DMS53 (cell line): ENCODE data around the gene DISC1.
A peak's percentile ranks its signal among the peaks of the same experiment; 100 is the strongest.
"Not testable (repeated sequence)": the region's sequence is repeated elsewhere in the genome, so short reads cannot be mapped to it uniquely, and the experiment has no call there.

Experiments
- DNase-seq: peaks from one replicate; lab custom pipeline; 2025; lab: John Stamatoyannopoulos, UW

DISC1 gene

DNA sequence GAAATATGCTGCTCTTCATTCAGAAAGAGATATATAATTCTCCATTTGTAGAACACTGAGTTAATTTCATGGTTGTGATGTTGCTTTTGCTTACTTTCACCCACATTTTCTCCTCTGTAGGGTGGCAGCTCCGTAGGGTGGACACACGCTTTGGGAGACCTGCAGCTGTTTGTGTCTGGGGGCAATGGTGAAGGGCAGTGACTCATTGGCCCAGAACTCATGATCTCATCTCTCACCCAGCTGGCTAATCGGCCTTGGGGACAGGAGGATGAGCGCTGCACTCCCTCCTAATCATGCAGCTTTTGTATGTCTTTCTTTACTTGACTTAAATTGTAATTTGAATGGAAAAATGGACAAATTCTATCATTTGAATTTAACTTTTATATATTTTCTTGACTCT is 9.6 kb downstream of the DISC1 start:
- DNase-seq, result peak; percentile 89

GRCh38 chr1:231636922-231637321 is 10.3 kb downstream of the DISC1 start:
- not testable (repeated sequence) for DNase-seq

- no peak for DNase-seq
Measured at GRCh38 chr1:231638647-231639046, 12.1 kb downstream of the DISC1 start.

DNA sequence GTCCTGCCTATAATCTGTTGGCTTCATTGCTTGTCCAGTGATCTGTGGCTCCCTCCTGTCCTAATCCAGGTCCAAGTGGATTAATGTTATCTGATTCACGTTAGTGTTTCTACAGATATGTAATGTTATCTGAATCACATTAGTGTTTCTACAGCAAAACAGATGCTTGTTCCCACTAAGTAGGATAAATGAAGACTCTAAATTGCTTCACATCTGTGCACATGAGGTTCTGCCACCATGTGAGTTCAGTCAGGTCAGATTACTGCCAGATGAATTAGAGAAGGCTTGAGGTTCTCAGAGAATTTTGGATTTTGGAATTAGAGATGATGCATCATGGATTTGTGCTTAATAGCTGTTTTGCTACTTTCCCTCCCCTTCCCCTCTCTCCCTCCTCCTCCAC is 13.2 kb downstream of the DISC1 start:
- DNase-seq, result no peak

DNA sequence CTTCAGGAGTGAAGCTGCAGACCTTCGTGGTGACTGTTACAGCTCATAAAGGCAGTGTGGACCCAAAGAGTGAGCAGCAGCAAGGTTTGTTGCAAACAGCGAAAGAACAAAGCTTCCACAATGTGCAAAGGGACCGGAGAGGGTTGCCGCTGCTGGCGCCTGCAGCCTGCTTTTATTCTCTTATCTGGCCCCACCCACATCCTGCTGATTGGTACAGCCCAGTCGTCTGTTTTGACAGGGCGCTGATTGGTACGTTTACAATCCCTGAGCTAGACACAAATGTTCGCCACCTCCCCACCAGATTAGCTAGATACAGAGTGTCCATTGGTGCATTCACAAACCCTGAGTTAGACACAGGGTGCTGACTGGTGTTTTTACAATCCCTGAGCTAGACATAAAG is 14.9 kb downstream of the DISC1 start:
- not testable (repeated sequence) for DNase-seq

DNA sequence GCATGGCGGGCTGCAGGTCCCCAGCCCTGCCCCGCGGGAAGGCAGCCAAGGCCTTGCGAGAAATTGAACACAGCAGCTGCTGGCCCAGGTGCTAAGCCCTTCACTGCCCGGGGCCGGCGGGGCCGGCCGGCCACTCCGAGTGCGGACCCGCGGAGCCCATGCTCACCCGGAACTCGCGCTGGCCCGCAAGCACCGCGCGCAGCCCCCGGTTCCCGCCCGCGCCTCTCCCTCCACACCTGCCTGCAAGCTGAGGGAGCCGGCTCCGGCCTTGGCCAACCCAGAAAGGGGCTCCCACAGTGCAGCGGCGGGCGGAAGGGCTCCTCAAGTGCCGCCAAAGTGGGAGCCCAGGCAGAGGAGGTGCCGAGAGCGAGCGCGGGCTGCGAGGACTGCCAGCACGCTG is 15.5 kb downstream of the DISC1 start:
- not testable (repeated sequence) for DNase-seq

DNA sequence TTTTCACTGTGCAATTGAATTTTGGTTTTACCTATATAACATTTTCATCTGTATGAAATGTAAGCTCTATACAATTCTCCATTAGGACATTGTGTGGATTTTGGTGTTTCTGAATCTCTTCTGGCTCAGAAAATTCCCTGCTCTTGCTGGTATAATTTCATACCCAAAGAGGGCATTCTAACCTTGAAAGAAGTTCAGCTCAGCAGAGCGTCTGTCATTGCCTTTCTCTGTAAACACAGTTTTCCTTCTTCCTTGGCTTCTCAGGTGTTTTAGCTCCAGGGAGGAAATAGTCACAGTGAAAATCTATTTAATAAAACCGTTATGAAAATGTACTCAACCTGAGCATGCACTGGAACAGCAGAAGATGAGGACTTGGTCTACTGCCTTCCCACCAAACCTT is 16.0 kb downstream of the DISC1 start:
- no peak for DNase-seq

GRCh38 chr1:231643071-231643934 is 16.7 kb downstream of the DISC1 start:
- no peak for DNase-seq

GRCh38 chr1:231643935-231644237 is 17.3 kb downstream of the DISC1 start:
- DNase-seq, result no peak

- not testable (repeated sequence) for DNase-seq
Measured at GRCh38 chr1:231645634-231646033, 19.0 kb downstream of the DISC1 start.

DNA sequence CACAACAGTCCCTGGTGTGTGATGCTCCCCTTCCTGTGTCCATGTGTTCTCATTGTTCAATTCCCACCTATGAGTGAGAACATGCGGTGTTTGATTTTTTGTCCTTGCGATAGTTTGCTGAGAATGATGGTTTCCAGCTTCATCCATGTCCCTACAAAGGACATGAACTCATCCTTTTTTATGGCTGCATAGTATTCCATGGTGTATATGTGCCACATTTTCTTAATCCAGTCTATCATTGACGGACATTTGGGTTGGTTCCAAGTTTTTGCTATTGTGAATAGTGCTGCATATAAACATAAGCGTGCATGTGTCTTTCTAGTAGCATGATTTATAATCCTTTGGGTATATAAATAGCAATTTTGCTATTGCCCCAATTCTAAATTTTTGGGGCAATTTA is 19.6 kb downstream of the DISC1 start:
- DNase-seq, result not testable (repeated sequence)

DNA sequence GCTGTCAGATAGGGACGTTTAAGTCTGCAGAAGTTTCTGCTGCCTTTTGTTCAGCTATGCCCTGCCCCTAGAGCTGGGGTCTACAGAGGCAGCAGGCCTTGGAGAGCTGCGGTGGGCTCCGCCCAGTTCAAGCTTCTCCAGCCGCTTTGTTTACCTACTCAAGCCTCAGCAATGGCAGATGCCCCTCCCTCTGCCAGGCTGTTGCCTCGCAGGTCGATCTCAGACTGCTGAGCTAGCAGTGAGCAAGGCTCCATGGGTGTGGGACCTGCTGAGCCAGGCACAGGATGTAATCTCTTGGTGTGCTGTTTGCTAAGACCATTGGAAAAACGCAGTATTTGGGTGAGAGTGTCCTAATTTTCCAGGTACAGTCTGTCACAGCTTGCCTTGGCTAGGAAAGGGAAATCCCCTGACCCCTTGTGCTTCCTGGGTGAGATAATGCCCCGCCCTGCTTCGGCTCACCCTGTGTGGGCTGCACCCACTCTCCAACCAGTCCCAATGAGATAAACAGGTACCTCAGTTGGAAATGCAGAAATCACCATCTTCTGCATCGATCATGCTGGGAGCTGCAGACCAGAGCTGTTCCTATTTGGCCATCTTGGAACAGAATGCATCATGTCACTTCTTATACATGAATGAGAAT is 25.2 kb downstream of the DISC1 start:
- peak; percentile 55 for DNase-seq

- DNase-seq, result no peak
Measured at GRCh38 chr1:231653632-231654031, 27.0 kb downstream of the DISC1 start.

DNA sequence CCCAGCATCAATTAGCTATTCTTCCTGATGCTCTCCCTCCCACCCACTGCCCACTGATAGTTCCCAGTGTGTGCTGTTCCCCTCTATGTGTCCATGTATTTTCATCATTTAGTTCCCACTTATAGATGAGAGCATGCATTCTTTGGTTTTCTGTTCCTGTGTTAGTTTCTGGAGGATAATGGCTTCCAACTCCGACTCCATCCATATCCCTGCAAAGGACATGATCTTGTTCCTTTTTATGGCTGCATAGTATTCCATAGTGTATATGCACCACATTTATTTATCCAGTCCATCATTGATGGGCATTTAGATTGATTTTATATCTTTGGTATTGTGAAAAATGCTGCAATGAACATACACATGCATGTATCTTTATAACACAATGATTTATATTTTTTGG is 30.2 kb downstream of the DISC1 start:
- no peak for DNase-seq

- DNase-seq, result not testable (repeated sequence)
Measured at GRCh38 chr1:231658223-231658622, 31.6 kb downstream of the DISC1 start.

DNA sequence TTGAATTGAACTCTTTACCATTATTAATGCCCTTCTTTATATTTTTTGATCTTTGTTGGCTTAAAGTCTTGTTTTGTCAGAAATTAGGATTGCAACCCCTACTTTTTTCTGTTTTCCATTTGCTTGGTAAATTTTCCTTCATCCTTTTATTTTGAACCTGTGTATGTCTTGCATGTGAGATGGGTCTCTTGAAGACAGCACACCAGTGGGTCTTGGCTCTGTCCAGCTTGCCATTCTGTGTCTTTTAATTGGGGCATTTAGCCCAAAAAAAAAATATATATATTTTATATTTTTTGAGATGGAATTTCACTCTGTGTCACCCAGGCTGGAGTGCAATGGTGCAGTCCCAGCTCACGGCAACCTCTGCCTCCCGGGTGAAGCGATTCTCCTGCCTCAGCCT is 33.6 kb downstream of the DISC1 start:
- no peak for DNase-seq

GRCh38 chr1:231663211-231663792 is 36.7 kb downstream of the DISC1 start:
- DNase-seq, result peak; percentile 44

- peak; percentile 35 for DNase-seq
Measured at GRCh38 chr1:231665101-231665500, 38.5 kb downstream of the DISC1 start.

- no peak for DNase-seq
Measured at GRCh38 chr1:231665726-231666125, 39.1 kb downstream of the DISC1 start.

DNA sequence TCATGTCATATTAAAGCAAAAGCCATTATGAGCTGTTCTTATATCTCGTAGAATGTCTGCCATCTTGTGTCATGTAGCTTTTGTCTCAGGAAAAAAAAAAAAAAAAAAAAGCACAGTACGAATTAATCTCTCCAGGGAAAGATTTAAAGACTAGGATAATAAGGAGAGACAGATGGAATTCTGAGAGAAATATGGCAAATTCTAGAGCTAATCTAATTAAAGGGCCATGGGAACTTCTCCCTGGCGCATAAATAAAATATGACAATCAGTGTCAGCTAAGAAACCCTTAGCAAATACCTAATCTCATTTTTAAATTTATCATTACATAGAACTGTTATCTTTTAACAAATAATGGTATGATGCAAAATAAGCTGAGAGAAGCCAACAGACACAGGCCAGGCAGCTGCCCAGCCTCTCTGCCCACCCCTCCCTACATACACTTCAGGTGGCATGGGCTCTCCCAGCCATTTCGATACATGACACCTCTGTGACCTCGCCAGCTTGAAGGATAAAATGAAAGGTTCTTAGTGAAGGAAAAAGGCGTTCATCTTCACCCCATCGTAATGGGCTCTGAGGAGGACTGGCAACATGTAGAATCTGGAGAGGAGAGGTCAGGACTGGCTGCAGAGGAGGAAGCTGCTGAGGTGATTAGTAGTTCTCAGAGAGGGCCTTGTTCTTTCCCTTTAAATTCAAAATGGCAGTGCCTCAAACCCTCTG is 39.8 kb downstream of the DISC1 start:
- no peak for DNase-seq

GRCh38 chr1:231666937-231667608 is 40.5 kb downstream of the DISC1 start:
- DNase-seq, result no peak

DNA sequence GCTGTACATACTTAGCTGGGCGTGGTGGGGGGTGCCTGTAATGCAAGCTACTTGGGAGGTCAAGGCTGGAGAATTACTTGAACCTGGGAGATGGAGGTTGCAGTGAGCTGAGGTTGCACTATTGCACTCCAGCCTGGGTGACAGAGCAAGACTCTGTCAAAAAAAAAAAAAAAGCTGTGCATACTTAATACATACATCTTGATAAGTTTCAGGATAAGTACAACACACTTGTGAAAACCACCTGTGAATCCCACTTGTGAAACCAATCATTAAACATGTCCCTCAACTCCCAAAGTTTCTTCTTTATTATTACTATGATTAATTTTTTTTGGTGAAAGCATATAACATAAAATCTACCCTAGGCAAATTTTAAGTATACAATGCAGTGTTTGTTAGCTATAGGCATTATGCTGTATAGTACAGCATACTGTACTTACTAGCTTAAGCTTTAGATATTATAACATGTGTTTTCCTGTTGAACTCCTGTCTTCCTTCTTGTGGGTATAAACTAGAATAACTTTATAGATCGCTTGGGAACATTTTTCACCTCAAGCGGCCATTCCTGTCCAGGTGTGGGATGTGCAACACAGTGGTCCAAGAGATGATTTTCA is 41.4 kb downstream of the DISC1 start:
- DNase-seq, result no peak
